WTC11 (cell line): ENCODE results near the gene MUC4. TPM values are rescaled to one million over a fixed set of nuclear protein-coding genes. Genes with fewer than 3 reads are reported as not detected.

Experiments used
- ATAC-seq: fragments of 200-7000 bp; cut with Tn5 transposase; 2 replicates; pipeline ENCODE4 v1.10.0; 2021; ENCODE audit warnings: mild to moderate bottlenecking, moderate library complexity
- CTCF ChIA-PET: fragments of 300-600 bp; sonication (Branson Sonifier 250); formaldehyde crosslinking; loops from one replicate; lab custom pipeline; 2021; ENCODE audit warnings: antibody characterized with exemption; lab: Charles Lee
- POLR2A ChIA-PET: fragments of 350-600 bp; sonication (Branson Sonifier 250); formaldehyde crosslinking; loops from one replicate; lab custom pipeline; 2021; ENCODE audit warnings: antibody characterized with exemption; lab: Charles Lee
- DNase-seq: peaks from one replicate; pipeline ENCODE4 v3.0.0; 2021; ENCODE audit warnings: low spot score
- H3K27ac Mint-ChIP-seq: 2 replicates; pipeline ENCODE4 v1.8.0; 2021; ENCODE audit warnings: mixed read lengths
- H3K27me3 Mint-ChIP-seq: 2 replicates; pipeline ENCODE4 v1.8.0; 2021; ENCODE audit warnings: low read depth, mild to moderate bottlenecking, moderate library complexity, mixed read lengths
- H3K36me3 Mint-ChIP-seq: 2 replicates; pipeline ENCODE4 v1.8.0; 2021; ENCODE audit warnings: mixed read lengths
- H3K4me1 Mint-ChIP-seq: 2 replicates; pipeline ENCODE4 v1.8.0; 2022; ENCODE audit warnings: mixed read lengths
- H3K4me3 Mint-ChIP-seq: 2 replicates; pipeline ENCODE4 v1.8.0; 2021; ENCODE audit warnings: mild to moderate bottlenecking, moderate library complexity, mixed read lengths
- H3K9me3 Mint-ChIP-seq: 2 replicates; pipeline ENCODE4 v1.8.0; 2021; ENCODE audit warnings: mixed read lengths
- CBFB ChIP-seq: sonication (generic); formaldehyde crosslinking; IDR thresholded peaks from 2 replicates; pipeline ENCODE4 v1.8.1; 2022; ENCODE audit warnings: mild to moderate bottlenecking, low read depth, missing genetic modification reagents
- FOXP4 ChIP-seq: sonication (generic); formaldehyde crosslinking; IDR thresholded peaks from 2 replicates; pipeline ENCODE4 v1.8.0; 2022; ENCODE audit warnings: mild to moderate bottlenecking, missing genetic modification reagents
- MAX ChIP-seq: sonication (generic); formaldehyde crosslinking; IDR thresholded peaks from 2 replicates; pipeline ENCODE4 v1.8.0; 2022; ENCODE audit warnings: mild to moderate bottlenecking, missing genetic modification reagents
- NFYB ChIP-seq: sonication (generic); formaldehyde crosslinking; conservative IDR thresholded peaks from 2 replicates; pipeline ENCODE4 v1.8.0; 2022; ENCODE audit warnings: low read depth, missing genetic modification reagents
- NR1H2 ChIP-seq: sonication (generic); formaldehyde crosslinking; IDR thresholded peaks from 2 replicates; pipeline ENCODE4 v1.9.0; 2021; ENCODE audit warnings: mild to moderate bottlenecking, moderate library complexity, missing genetic modification reagents
- PRDM15 ChIP-seq: sonication (generic); formaldehyde crosslinking; IDR thresholded peaks from 2 replicates; pipeline ENCODE4 v1.8.0; 2022; ENCODE audit warnings: missing genetic modification reagents
- PREB ChIP-seq: sonication (generic); formaldehyde crosslinking; IDR thresholded peaks from 2 replicates; pipeline ENCODE4 v1.8.1; 2022; ENCODE audit warnings: mild to moderate bottlenecking, missing genetic modification reagents, moderate library complexity, borderline replicate concordance
- PRRX2 ChIP-seq: fragments of 250-450 bp; sonication (Bioruptor Pico); IDR thresholded peaks from 2 replicates; pipeline ENCODE4 v1.8.0; 2021; ENCODE audit warnings: mild to moderate bottlenecking
- RELA ChIP-seq: sonication (generic); formaldehyde crosslinking; IDR thresholded peaks from 2 replicates; pipeline ENCODE4 v1.8.1; 2022; ENCODE audit warnings: missing genetic modification reagents, mild to moderate bottlenecking, borderline replicate concordance
- TCF7 ChIP-seq: sonication (generic); formaldehyde crosslinking; IDR thresholded peaks from 2 replicates; pipeline ENCODE4 v1.8.0; 2022; ENCODE audit warnings: mild to moderate bottlenecking, low read depth, missing genetic modification reagents, moderate library complexity
- ZBTB43 ChIP-seq: sonication (generic); formaldehyde crosslinking; IDR thresholded peaks from 2 replicates; pipeline ENCODE4 v1.8.1; 2023; ENCODE audit warnings: mild to moderate bottlenecking, missing genetic modification reagents
- ZNF219 ChIP-seq: sonication (generic); formaldehyde crosslinking; IDR thresholded peaks from 2 replicates; pipeline ENCODE4 v1.8.0; 2023; ENCODE audit warnings: missing genetic modification reagents, mild to moderate bottlenecking, borderline replicate concordance
- ZNF263 ChIP-seq: sonication (generic); formaldehyde crosslinking; IDR thresholded peaks from 2 replicates; pipeline ENCODE4 v1.8.1; 2022; ENCODE audit warnings: low read depth, mild to moderate bottlenecking, moderate library complexity, missing genetic modification reagents
- ZNF416 ChIP-seq: fragments of 250-450 bp; sonication (Bioruptor Pico); IDR thresholded peaks from 2 replicates; pipeline ENCODE4 v1.9.0; 2021; ENCODE audit warnings: mild to moderate bottlenecking, inconsistent platforms
- ZNF425 ChIP-seq: fragments of 250-450 bp; sonication (Bioruptor Pico); conservative IDR thresholded peaks from 2 replicates; pipeline ENCODE4 v1.9.0; 2021; ENCODE audit warnings: mild to moderate bottlenecking
- ZNF512 ChIP-seq: sonication (generic); formaldehyde crosslinking; IDR thresholded peaks from 2 replicates; pipeline ENCODE4 v1.8.1; 2022; ENCODE audit warnings: missing genetic modification reagents, borderline replicate concordance
- total RNA-seq: library from RNA; stranded (reverse); gene quantifications from 3 replicates; pipeline ENCODE4 v1.2.3, GENCODE V29; 2021

The MUC4 gene
- total RNA-seq, 1 experiment from 2014 or later = 2.1 TPM

GRCh38 chr3:195761567-195762248, 50.0 kb downstream of the MUC4 start:
- CTCF ChIA-PET = no interaction called here
- Mint-ChIP-seq H3K4me3 (no peak overlapping the region), H3K27me3 (no peaks in the 10 kb centered on the region), H3K9me3 (no peaks in the 10 kb centered on the region), H3K27ac (no peak overlapping the region), H3K36me3 (no peaks in the 10 kb centered on the region), H3K4me1 (peaks cover 8% of the 10 kb centered on the region)
- POLR2A ChIA-PET = no interaction called here
- ATAC-seq (no peak), DNase-seq (no peak)
- no peak for TF ChIP-seq NR1H2 (CRISPR knock-in tag)
- TF ChIP-seq PRDM15 = peak; percentile 12; the same call in 1 of the 2 replicates

GRCh38 chr3:195761123-195761566, 50.6 kb downstream of the MUC4 start:
- ATAC-seq = no peak
- CTCF ChIA-PET = interaction anchor here (0.9 to 1.1 kb wide), 2 partner anchors 134 to 154 kb away, joined by 3 read pairs; no protein-coding TSS in a partner anchor
- TF ChIP-seq ZBTB43 (no peak), ZNF416 (CRISPR knock-in tag) (no peak), NFYB (no peak)
- no peak overlapping the region for H3K4me3 Mint-ChIP-seq
- no peak for DNase-seq
- POLR2A ChIA-PET = no interaction called here
- no peak overlapping the region for H3K27ac Mint-ChIP-seq
- H3K27me3 Mint-ChIP-seq = no peaks in the 10 kb centered on the region
- H3K9me3 Mint-ChIP-seq = no peaks in the 10 kb centered on the region
- peaks cover 8% of the 10 kb centered on the region for H3K4me1 Mint-ChIP-seq
- no peaks in the 10 kb centered on the region for H3K36me3 Mint-ChIP-seq

GRCh38 chr3:195760345-195761122, 51.2 kb downstream of the MUC4 start:
- Mint-ChIP-seq H3K4me1 (peaks cover 8% of the 10 kb centered on the region), H3K4me3 (no peak overlapping the region), H3K27me3 (no peaks in the 10 kb centered on the region), H3K9me3 (no peaks in the 10 kb centered on the region), H3K36me3 (no peaks in the 10 kb centered on the region), H3K27ac (no peak overlapping the region)
- CTCF ChIA-PET = interaction anchor here (0.9 to 1.1 kb wide), 2 partner anchors 135 to 154 kb away, joined by 3 read pairs; no protein-coding TSS in a partner anchor
- TF ChIP-seq CBFB (CRISPR knock-in tag) (no peak), ZNF512 (no peak), FOXP4 (no peak), PRRX2 (no peak), ZNF263 (CRISPR knock-in tag) (no peak), MAX (CRISPR knock-in tag) (no peak), PREB (CRISPR knock-in tag) (no peak), ZNF219 (CRISPR knock-in tag) (no peak), NFYB (no peak), RELA (CRISPR knock-in tag) (no peak), TCF7 (no peak), ZNF425 (no peak)
- DNase-seq (no peak), ATAC-seq (no peak)
- POLR2A ChIA-PET = interaction anchor here (0.6 to 0.7 kb wide), 2 partner anchors 8 to 103 kb away, joined by 3 to 4 read pairs; no protein-coding TSS in a partner anchor
